COLO668 (cell line): ENCODE results near the gene NT5C2.

Source experiments
- DNase-seq: peaks from one replicate; lab custom pipeline; 2025; ENCODE audit not compliant: unreplicated experiment; lab: John Stamatoyannopoulos, UW

The NT5C2 gene

GRCh38 chr10:103066141-103067098, 126.7 kb downstream of the NT5C2 start:
- DNase-seq = no peak

GRCh38 chr10:103064956-103065355, 128.1 kb downstream of the NT5C2 start:
- DNase-seq = no peak

GRCh38 chr10:103062854-103063590, 130.1 kb downstream of the NT5C2 start:
- no peak for DNase-seq

GRCh38 chr10:103060575-103060974, 132.5 kb downstream of the NT5C2 start:
- DNase-seq = no peak

- no peak for DNase-seq
Measured at GRCh38 chr10:103058034-103058433, 135.0 kb downstream of the NT5C2 start.

GRCh38 chr10:103055105-103055504, 138.0 kb downstream of the NT5C2 start:
- no peak for DNase-seq

GRCh38 chr10:103054621-103055020, 138.5 kb downstream of the NT5C2 start:
- no peak for DNase-seq

- DNase-seq = no peak
Measured at GRCh38 chr10:103053659-103054581, 139.2 kb downstream of the NT5C2 start.

GRCh38 chr10:103049237-103049636, 143.8 kb downstream of the NT5C2 start:
- no peak for DNase-seq

- no peak for DNase-seq
Measured at GRCh38 chr10:103047381-103047780, 145.7 kb downstream of the NT5C2 start.

GRCh38 chr10:103045961-103046360, 147.1 kb downstream of the NT5C2 start:
- no peak for DNase-seq

GRCh38 chr10:103044942-103045489, 148.1 kb downstream of the NT5C2 start:
- no peak for DNase-seq

GRCh38 chr10:103042908-103043307, 150.2 kb downstream of the NT5C2 start:
- DNase-seq = no peak

- peak; percentile 36 for DNase-seq
Measured at GRCh38 chr10:103042129-103042528, 150.9 kb downstream of the NT5C2 start.

GRCh38 chr10:103041391-103041790, 151.7 kb downstream of the NT5C2 start:
- no peak for DNase-seq

- DNase-seq = no peak
Measured at GRCh38 chr10:103040418-103040817, 152.7 kb downstream of the NT5C2 start.

GRCh38 chr10:103038570-103038969, 154.5 kb downstream of the NT5C2 start:
- DNase-seq = no peak
